ENCODE data around the gene SOX15. TPM values are rescaled to one million over a fixed set of nuclear protein-coding genes. Genes with fewer than 3 reads are reported as not detected.

SOX15 gene
- total RNA-seq, 1 donor from 2014 or later, result 1.0 TPM

GRCh38 chr17:7586673-7587419 is 3.0 kb downstream of the SOX15 start:
- Mint-ChIP-seq H3K27ac (no peak overlapping the region), H3K4me3 (ENCODE audit: low read depth) (no peak overlapping the region), H3K9me3 (ENCODE audit: low read depth) (no peaks in the 10 kb centered on the region)

GRCh38 chr17:7583253-7584109 is 6.4 kb downstream of the SOX15 start, which contains the start of gene MPDU1:
Gene MPDU1, plus strand, starts transcription at chr17:7583852. Its CDS starts 11 bp downstream, at chr17:7583863.
- H3K4me1 Mint-ChIP-seq (ENCODE audit: low read depth), result peaks cover 35% of the 10 kb centered on the region

More at GRCh38 chr17:7586673-7587419, 3.0 kb downstream of the SOX15 start:
- DNase-seq (ENCODE audit: low spot score, unreplicated experiment), result no peak
- TF ChIP-seq CTCF (IDR thresholded peaks at IDR 0.05; ENCODE audit: unreplicated experiment), result peak; percentile 24
- H3K36me3 Mint-ChIP-seq (ENCODE audit: insufficient read depth), result peaks cover 22% of the 10 kb centered on the region
- H3K4me1 Mint-ChIP-seq (ENCODE audit: low read depth), result peaks cover 18% of the 10 kb centered on the region
- no peaks in the 10 kb centered on the region for H3K27me3 Mint-ChIP-seq

GRCh38 chr17:7582396-7583252 is 7.3 kb downstream of the SOX15 start:
- no peak for DNase-seq (ENCODE audit: low spot score, unreplicated experiment)
- Mint-ChIP-seq H3K4me3 (ENCODE audit: low read depth) (peak overlapping the region; percentile 56), H3K9me3 (ENCODE audit: low read depth) (no peaks in the 10 kb centered on the region), H3K36me3 (ENCODE audit: insufficient read depth) (peaks cover 20% of the 10 kb centered on the region), H3K27ac (peak overlapping the region; percentile 100), H3K4me1 (ENCODE audit: low read depth) (peaks cover 38% of the 10 kb centered on the region), H3K27me3 (no peaks in the 10 kb centered on the region)
- TF ChIP-seq CTCF (IDR thresholded peaks at IDR 0.05; ENCODE audit: unreplicated experiment), result no peak

More at GRCh38 chr17:7583253-7584109, 6.4 kb downstream of the SOX15 start, which contains the start of gene MPDU1:
- DNase-seq (ENCODE audit: low spot score, unreplicated experiment), result peak; percentile 88
- Mint-ChIP-seq H3K27ac (peak within 1 kb of the TSS; percentile 100), H3K4me3 (ENCODE audit: low read depth) (peak within 1 kb of the TSS; percentile 98), H3K36me3 (ENCODE audit: insufficient read depth) (peaks cover 15% of the 10 kb centered on the region), H3K27me3 (no peaks in the 10 kb centered on the region), H3K9me3 (ENCODE audit: low read depth) (no peaks in the 10 kb centered on the region)
- TF ChIP-seq CTCF (IDR thresholded peaks at IDR 0.05; ENCODE audit: unreplicated experiment), result no peak

- H3K4me1 Mint-ChIP-seq (ENCODE audit: low read depth), result peaks cover 39% of the 10 kb centered on the region
- H3K4me3 Mint-ChIP-seq (ENCODE audit: low read depth), result peak overlapping the region; percentile 29
- H3K36me3 Mint-ChIP-seq (ENCODE audit: insufficient read depth), result peaks cover 28% of the 10 kb centered on the region
- H3K27me3 Mint-ChIP-seq, result no peaks in the 10 kb centered on the region
- H3K27ac Mint-ChIP-seq, result peak overlapping the region; percentile 85
- no peaks in the 10 kb centered on the region for H3K9me3 Mint-ChIP-seq (ENCODE audit: low read depth)
- no peak for TF ChIP-seq CTCF (IDR thresholded peaks at IDR 0.05; ENCODE audit: unreplicated experiment)
- DNase-seq (ENCODE audit: low spot score, unreplicated experiment), result no peak
These were observed 9.0 kb downstream of the SOX15 start for GRCh38 chr17:7580604-7581575.
